PC-3 (cell line): Measurements from ENCODE around the gene ZNF516. TPM values are rescaled to one million over a fixed set of nuclear protein-coding genes. Genes with fewer than 3 reads are reported as not detected.
A peak's percentile ranks its signal among the peaks of the same experiment; 100 is the strongest.

Experiments
- ATAC-seq: fragments of 200-7000 bp; cut with Tn5 transposase; 2 replicates; pipeline ENCODE4 v1.9.1; 2020; ENCODE audit warnings: mild to moderate bottlenecking, moderate library complexity
- BruUV-seq: library from RNA; stranded (reverse); fragments of 400-500 nt; replicated peaks from 2 replicates; lab custom pipeline; 2021; lab: Mats Ljungman, UMichigan
- CTCF ChIA-PET: fragments of 300-600 bp; sonication (Branson Sonifier 250); formaldehyde crosslinking; loops from one replicate; lab custom pipeline; 2022; ENCODE audit warnings: antibody characterized with exemption; lab: Charles Lee
- POLR2A ChIA-PET: fragments of 300-600 bp; sonication (Branson Sonifier 250); formaldehyde crosslinking; loops from one replicate; lab custom pipeline; 2022; ENCODE audit warnings: antibody characterized with exemption; ENCODE audit not compliant: unreplicated experiment; lab: Charles Lee
- DNase-seq: peaks from one replicate; pipeline ENCODE4 v3.0.0-alpha.2; 2015
- H2AFZ ChIP-seq: fragments of 300-600 bp; sonication (generic); 2 replicates; pipeline ENCODE4 v1.6.0; 2016; ENCODE audit warnings: antibody characterized with exemption, low read length
- H3F3A ChIP-seq: fragments of 300-600 bp; sonication (generic); one replicate; pipeline ENCODE4 v1.6.0; 2017; ENCODE audit warnings: antibody characterized with exemption, low read length, control low read depth, mild to moderate bottlenecking; ENCODE audit not compliant: unreplicated experiment
- H3K27ac ChIP-seq: fragments of 300-600 bp; sonication (generic); 2 replicates; pipeline ENCODE4 v1.5.1; 2016; ENCODE audit warnings: mild to moderate bottlenecking, low read length
- H3K27me3 ChIP-seq: fragments of 300-600 bp; sonication (generic); 2 replicates; pipeline ENCODE4 v1.6.1; 2016; ENCODE audit warnings: low read length, mixed read lengths
- H3K36me3 ChIP-seq: fragments of 300-600 bp; sonication (generic); 2 replicates; pipeline ENCODE4 v1.6.1; 2016; ENCODE audit warnings: low read depth, mixed run types, low read length, mixed read lengths
- H3K4me1 ChIP-seq: fragments of 300-600 bp; sonication (generic); 2 replicates; pipeline ENCODE4 v1.5.1; 2016; ENCODE audit warnings: low read length; ENCODE audit not compliant: insufficient read depth
- H3K4me2 ChIP-seq: fragments of 300-600 bp; sonication (generic); 2 replicates; pipeline ENCODE4 v1.6.0; 2016; ENCODE audit warnings: low read length
- H3K4me3 ChIP-seq: fragments of 300-600 bp; sonication (generic); 2 replicates; pipeline ENCODE4 v1.5.1; 2016; ENCODE audit warnings: mild to moderate bottlenecking, low read length, mixed read lengths
- H3K79me2 ChIP-seq: fragments of 300-600 bp; sonication (generic); 2 replicates; pipeline ENCODE4 v1.6.1; 2017; ENCODE audit warnings: low read length, mixed read lengths
- H3K9ac ChIP-seq: fragments of 300-600 bp; sonication (generic); 2 replicates; pipeline ENCODE4 v1.6.0; 2016; ENCODE audit warnings: mild to moderate bottlenecking, low read length
- H3K9me2 ChIP-seq: fragments of 300-600 bp; sonication (generic); replicated peaks from 2 replicates; pipeline ENCODE4 v1.6.1; 2016; ENCODE audit warnings: mixed run types, low read length, mixed read lengths
- H3K9me3 ChIP-seq: fragments of 300-600 bp; sonication (generic); 2 replicates; pipeline ENCODE4 v1.6.1; 2016; ENCODE audit warnings: low read length, mixed read lengths
- H4K20me1 ChIP-seq: fragments of 300-600 bp; sonication (generic); 2 replicates; pipeline ENCODE4 v1.6.1; 2016; ENCODE audit warnings: low read length, mixed read lengths
- CTCF ChIP-seq: fragments of 300-600 bp; sonication (generic); conservative IDR thresholded peaks from 2 replicates; pipeline ENCODE4 v1.5.1; 2017; ENCODE audit warnings: antibody characterized with exemption, low read depth, mild to moderate bottlenecking, low read length
- EZH2 ChIP-seq: fragments of 300-600 bp; sonication (generic); IDR thresholded peaks from one replicate; pipeline ENCODE4 v1.6.1; 2017; ENCODE audit warnings: antibody characterized with exemption, mild to moderate bottlenecking, low read length; ENCODE audit not compliant: unreplicated experiment
- EZH2phosphoT487 ChIP-seq: fragments of 300-600 bp; sonication (generic); IDR thresholded peaks from 2 replicates; pipeline ENCODE4 v1.6.1; 2018; ENCODE audit warnings: mild to moderate bottlenecking, antibody characterized with exemption, low read length, borderline replicate concordance
- intact Hi-C: fragments of 100-400 bp; cut with micrococcal nuclease; formaldehyde crosslinking; loops from 2 replicates; pipeline ENCODE4 v1.9.0; 2023
- total RNA-seq: library from RNA; depleted of rRNA; stranded (reverse); fragments of >200 nt; gene quantifications from 2 replicates; pipeline ENCODE4 v1.2.3, GENCODE V29; 2014

The ZNF516 gene
- total RNA-seq, 1 experiment from 2014 or later: 4.0 TPM

DNA sequence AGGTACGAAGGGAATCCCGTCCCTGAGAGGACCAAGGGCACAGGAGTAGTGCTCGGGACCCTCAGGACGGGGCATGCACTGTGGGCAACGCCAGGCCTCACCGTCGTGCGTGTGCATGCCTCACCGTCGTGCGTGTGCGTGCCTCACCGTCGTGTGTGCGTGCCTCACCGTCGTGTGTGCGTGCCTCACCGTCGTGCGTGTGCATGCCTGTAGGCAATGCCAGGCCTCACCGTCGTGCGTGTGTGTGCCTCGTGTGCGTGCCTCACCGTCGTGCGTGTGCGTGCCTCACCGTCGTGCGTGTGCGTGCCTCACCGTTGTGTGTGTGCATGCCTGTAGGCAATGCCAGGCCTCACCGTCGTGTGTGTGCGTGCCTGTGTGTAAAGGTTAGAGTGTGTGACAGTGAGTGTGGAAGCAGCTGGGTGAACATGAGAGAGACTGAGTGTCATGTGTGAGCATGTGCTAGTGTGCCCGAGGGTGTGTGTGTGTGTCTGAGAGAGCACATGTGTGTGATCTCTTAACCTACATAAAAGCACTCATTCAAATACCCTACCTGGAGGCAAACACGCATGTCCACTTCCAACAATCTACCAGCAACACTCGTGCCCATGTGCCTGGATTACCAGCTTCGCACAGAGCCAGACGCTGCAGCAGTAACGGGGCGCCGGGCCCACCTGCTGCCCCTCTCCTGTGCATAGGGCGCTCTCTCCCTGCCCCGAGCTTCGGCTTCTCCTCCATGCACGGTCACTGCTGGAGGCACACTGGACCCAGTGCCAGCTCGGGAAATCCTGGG, 36.3 kb downstream of the ZNF516 start:
- Histone ChIP-seq H3K27ac (peak overlapping the region; percentile 67), H3K9ac (no peak overlapping the region)
- CTCF ChIA-PET: no interaction called here

GRCh38 chr18:76457957-76458356, 37.1 kb downstream of the ZNF516 start:
- BruUV-seq: no TSS peak
- CTCF ChIA-PET: no interaction called here
- Histone ChIP-seq H3K9me2 (no peaks in the 10 kb centered on the region), H4K20me1 (no peaks in the 10 kb centered on the region), H3F3A (no peaks in the 10 kb centered on the region), H3K4me3 (no peak overlapping the region), H3K79me2 (no peaks in the 10 kb centered on the region), H2AFZ (no peak overlapping the region), H3K9me3 (no peaks in the 10 kb centered on the region), H3K27ac (no peak overlapping the region), H3K36me3 (no peaks in the 10 kb centered on the region), H3K4me2 (no peak overlapping the region), H3K27me3 (peaks cover 44% of the 10 kb centered on the region), H3K4me1 (peaks cover 15% of the 10 kb centered on the region), H3K9ac (no peak overlapping the region)
- TF ChIP-seq CTCF (no peak), EZH2 (no peak), EZH2phosphoT487 (no peak)
- POLR2A ChIA-PET: no interaction called here
- ATAC-seq (no peak), DNase-seq (no peak)
- intact Hi-C loops: no loop called here

More for the DNA sequence above, 36.3 kb downstream of the ZNF516 start:
- H3K9me2 ChIP-seq: no peaks in the 10 kb centered on the region
- POLR2A ChIA-PET: no interaction called here
- TF ChIP-seq EZH2phosphoT487 (no peak), EZH2 (no peak), CTCF (no peak)
- H3K9me3 ChIP-seq: no peaks in the 10 kb centered on the region
- H4K20me1 ChIP-seq: no peaks in the 10 kb centered on the region
- no peaks in the 10 kb centered on the region for H3F3A ChIP-seq
- no peak overlapping the region for H2AFZ ChIP-seq
- peaks cover 15% of the 10 kb centered on the region for H3K4me1 ChIP-seq
- no peak for ATAC-seq
- 0 out of 2 replicates have a peak overlapping the region, but pooled peaks have one; percentile 68 for H3K4me2 ChIP-seq
- intact Hi-C loops: no loop called here
- no peak for DNase-seq
- peaks cover 38% of the 10 kb centered on the region for H3K27me3 ChIP-seq
- no TSS peak for BruUV-seq
- no peak overlapping the region for H3K4me3 ChIP-seq
- H3K36me3 ChIP-seq: no peaks in the 10 kb centered on the region
- no peaks in the 10 kb centered on the region for H3K79me2 ChIP-seq

GRCh38 chr18:76457475-76457874, 37.6 kb downstream of the ZNF516 start:
- H3K4me2 ChIP-seq: no peak overlapping the region
- no peak for TF ChIP-seq EZH2phosphoT487
- TF ChIP-seq EZH2: no peak
- TF ChIP-seq CTCF: no peak
- no TSS peak for BruUV-seq
- H3K27me3 ChIP-seq: peaks cover 46% of the 10 kb centered on the region
- no peaks in the 10 kb centered on the region for H3F3A ChIP-seq
- H3K27ac ChIP-seq: no peak overlapping the region
- H3K4me1 ChIP-seq: peaks cover 15% of the 10 kb centered on the region
- CTCF ChIA-PET: no interaction called here
- no peak overlapping the region for H2AFZ ChIP-seq
- no peaks in the 10 kb centered on the region for H3K9me2 ChIP-seq
- H3K9me3 ChIP-seq: no peaks in the 10 kb centered on the region
- no peak overlapping the region for H3K9ac ChIP-seq
- no peaks in the 10 kb centered on the region for H3K79me2 ChIP-seq
- intact Hi-C loops: no loop called here
- POLR2A ChIA-PET: no interaction called here
- no peak for DNase-seq
- H3K36me3 ChIP-seq: no peaks in the 10 kb centered on the region
- H4K20me1 ChIP-seq: no peaks in the 10 kb centered on the region
- no peak for ATAC-seq
- H3K4me3 ChIP-seq: no peak overlapping the region
